NCI-H1092 (cell line): ENCODE results near the gene SLC25A3.
A peak's percentile ranks its signal among the peaks of the same experiment; 100 is the strongest.
"Not testable (repeated sequence)": the region's sequence is repeated elsewhere in the genome, so short reads cannot be mapped to it uniquely, and the experiment has no call there.

Experiments used
- DNase-seq: peaks from one replicate; lab custom pipeline; 2025; lab: John Stamatoyannopoulos, UW

The SLC25A3 gene

DNA sequence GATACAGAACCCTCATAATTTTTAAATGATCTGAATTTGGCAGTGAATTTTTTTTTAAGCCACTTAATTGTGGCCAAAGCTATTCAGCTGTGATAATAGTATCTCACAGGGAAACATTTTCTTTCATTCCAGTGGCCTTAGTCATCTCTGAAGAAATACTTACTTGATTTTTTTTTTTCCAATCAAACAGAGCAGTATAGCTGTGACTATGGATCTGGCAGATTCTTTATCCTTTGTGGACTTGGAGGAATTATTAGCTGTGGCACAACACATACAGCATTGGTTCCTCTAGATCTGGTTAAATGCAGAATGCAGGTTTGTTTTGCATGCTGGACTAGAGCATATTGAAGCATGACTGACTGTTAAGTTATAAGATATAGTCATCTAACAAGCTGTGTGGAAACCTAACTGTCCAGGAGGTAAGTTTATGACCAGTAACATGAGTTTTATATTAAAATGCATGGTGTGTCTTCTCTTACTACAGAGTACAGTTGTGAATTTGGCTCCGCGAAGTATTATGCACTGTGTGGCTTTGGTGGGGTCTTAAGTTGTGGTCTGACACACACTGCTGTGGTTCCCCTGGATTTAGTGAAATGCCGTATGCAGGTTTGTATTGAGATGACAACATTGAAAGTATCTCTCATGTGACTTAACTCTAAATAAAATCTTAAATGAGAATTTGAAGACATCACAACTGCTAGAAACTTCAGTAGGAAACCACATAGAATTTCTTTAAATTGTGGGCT is 1.9 kb downstream of the SLC25A3 start:
- no peak for DNase-seq

DNA sequence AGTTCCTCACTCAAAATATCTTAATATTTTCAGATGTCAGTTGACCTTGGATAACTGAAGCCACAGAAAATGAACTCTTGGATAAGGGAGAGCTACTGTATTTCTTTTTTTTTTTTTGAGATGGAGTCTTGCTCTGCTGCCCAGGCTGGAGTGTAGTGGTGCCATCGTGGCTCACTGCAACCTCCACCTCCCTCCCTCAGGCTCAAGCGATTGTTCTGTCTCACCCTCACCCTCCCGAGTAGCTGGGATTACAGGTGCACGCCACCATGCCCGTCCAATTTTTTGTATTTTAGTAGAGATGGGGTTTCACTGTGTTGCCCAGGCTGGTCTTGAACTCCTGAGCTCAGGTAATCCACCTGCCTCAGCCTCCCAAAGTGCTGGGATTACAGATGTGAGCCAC is 3.8 kb downstream of the SLC25A3 start:
- not testable (repeated sequence) for DNase-seq

DNA sequence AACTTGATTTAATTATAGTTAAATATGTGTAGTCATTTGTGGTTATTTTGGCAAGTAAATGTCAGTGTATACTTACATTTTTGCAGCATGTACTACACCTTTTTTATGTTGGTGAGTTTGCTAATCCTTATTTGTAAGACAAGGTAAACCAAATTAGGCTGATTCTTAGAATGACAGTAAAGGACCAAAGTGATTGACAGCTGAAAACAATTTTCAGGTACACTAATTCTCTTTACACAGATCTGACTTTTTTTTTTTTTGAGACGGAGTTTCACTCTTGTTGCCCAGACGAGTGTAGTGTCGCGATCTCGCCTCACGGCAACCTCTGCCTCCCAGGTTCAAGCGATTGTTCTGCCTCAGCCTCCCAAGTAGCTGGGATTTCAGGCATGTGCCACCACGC is 8.4 kb downstream of the SLC25A3 start:
- no peak for DNase-seq

DNA sequence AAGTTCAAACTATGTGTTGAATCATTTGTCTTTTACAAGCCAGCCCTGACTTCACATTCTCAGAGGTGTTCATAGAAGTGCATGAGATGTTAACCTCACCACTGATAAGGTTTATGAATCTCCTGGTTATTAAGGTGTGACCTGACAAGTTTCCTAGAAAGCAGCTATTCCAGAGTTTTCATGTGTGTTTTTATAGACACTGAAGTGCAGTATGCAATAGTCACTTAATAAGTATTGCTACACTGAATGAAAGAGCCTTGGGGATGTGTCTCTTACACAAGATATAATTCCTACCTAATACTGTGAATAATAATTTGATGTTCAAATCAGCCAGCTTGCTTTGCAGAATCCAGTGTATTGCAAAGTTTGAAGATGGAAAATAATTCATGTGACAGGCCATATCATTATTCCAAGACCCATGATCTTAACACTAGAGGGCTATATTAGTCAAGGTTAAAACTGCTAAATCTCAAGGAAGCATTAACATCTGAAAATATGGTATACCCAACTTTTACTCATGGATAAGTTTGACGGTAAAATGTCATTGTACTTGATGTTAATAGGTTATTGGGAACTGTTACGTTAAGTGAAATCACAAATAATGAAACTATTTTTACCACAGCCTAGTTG is 13.0 kb downstream of the SLC25A3 start:
- DNase-seq, result no peak

DNA sequence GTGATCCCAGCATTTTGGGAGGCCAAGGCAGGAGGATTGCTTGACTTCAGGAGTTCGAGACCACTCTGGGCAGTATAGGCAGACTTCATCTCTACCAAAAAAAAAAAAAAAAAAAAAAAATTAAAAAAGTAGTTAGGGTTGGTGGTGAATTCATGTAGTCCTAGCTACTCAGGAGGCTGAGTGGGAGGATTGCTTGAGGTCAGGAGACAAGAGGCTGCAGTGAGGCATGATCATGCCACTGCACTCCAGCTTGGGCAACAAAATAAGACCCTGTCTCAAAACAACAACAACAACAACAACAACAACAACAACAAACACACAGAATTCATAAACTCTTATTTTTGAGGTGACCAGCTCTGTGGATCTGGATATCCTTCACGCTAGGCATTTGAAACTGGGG is 17.1 kb downstream of the SLC25A3 start:
- DNase-seq, result no peak

DNA sequence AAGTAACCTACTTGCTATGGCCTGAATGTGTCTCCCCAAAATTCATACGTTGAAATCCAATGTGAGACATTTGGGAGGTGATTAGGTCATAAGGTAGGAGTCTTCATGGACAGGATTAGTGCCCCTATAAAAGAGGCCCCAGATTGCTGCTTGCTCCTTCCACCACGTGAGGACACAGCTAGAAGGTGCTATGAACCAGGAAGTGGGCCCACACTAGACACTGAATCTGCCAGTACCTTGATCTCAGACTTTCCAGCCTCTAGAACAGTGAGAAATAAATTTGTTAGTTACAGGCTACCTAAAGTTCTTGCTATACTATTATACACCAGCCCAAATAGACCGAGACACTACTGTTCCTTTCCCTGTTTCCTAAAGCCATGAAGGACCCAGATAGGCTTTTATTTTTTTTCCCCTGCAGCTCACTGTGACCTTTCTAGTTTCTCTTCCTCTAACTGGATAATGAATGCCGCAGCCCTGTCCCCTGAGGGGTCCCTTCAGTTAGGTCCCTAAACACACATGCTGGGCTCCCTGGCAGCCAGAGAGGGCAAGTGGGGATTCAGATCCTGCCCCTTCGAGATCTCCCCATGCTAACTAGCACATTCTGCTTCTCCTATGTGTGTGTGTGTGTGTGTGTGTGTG is 19.3 kb downstream of the SLC25A3 start:
- no peak for DNase-seq

DNA sequence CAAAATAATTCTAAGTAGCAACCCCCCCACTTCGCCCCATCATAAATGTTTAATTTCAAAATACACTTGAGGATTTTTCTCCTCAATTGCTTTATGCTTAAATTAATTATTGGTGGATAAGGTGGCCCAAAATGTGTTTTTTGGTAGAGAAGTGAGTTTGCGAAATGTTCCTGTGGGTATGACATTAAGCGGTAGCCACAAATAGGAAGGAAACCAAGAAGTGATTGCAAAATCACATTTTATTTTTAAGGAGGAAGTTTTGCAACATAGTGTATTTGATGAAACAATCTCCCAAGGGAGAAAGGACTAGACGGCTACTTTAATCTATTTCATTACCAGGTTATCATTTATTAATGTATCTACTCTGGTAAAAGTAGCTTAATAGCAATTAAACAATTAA is 25.5 kb downstream of the SLC25A3 start:
- no peak for DNase-seq

DNA sequence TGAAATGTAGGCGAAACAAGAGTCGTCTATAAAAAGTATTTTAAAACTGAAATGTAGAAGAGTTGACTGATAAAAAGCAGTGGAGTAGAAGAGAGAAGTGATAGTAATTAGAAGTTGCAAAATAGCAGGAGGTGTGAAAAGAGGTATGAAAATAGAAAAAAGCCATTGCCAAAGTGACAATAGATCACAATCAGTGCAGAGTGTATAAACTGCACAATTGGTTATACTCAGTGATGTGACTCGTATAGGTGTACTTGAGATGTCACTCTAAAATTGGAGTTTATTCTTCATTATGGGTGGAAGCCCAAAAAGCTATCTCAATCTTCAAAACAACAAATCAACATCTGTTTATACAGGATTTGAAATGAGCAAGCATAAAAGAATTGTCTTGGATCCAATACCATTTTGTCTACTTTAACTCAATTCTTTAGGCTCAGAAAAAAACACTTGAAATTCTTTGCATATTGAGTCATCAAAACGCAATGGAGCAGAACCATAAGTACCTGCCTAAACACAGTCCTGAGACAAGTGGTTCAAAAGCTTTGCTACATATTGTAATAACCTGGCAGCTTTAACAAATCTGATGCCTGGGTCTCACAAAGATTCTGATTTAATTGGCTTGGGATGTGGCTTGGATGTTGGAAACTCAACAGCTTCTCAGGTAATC is 42.3 kb downstream of the SLC25A3 start:
- no peak for DNase-seq

DNA sequence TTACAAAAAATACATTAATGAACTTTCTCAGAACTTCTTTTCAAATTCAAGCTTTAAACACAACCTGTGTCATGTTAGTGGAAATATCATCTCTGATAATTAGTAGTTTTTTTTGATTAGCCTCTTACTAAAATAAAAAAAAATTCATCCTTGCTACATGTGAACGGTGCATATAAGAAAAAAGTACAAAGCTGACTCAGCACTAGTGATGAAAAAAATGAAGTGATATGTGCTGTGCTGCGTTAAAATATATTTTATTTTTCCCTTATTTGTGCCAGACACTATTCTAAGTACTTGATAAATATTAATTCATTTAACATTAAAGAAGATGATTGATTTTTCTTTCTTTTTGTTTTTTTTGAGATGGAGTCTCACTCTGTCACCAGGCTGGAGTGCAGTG is 43.6 kb downstream of the SLC25A3 start:
- no peak for DNase-seq

DNA sequence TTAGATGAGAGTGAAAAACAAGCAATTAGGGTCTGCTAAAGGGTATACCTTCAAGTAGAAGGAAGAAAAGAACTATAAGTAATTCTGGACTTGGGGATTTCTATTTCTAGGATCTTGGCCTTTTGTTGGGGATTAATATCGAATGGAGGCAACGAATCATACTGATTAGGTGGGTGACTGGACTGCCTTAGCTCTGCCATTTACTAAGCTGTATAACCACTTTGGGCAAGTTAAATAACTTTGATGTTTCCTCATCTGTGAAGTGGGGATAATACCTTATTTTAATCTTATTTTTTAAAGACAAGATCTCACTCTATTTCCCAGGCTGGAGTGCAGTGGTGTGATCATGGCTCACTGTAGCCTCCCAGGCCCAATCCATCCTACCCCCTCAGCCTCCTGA is 44.5 kb downstream of the SLC25A3 start:
- DNase-seq, result no peak

DNA sequence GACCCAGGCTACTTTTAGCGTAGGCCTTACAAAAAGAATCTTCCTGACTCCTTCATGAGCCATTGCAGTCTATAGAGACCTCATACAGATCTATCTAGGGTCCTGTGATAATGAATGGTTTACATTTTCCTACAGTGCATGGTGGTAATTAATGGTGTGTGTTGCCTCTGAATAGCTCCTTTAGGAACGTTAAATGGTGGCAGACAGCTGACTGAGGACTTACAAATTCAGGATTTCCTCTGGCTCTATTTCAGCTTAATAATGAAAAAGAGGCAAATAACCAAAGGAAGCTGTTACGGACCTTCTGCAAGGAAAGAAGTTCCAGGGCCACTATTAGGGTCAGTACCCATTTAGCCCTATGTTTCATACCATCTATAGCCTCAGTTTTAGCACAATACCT is 46.0 kb downstream of the SLC25A3 start:
- DNase-seq, result no peak

DNA sequence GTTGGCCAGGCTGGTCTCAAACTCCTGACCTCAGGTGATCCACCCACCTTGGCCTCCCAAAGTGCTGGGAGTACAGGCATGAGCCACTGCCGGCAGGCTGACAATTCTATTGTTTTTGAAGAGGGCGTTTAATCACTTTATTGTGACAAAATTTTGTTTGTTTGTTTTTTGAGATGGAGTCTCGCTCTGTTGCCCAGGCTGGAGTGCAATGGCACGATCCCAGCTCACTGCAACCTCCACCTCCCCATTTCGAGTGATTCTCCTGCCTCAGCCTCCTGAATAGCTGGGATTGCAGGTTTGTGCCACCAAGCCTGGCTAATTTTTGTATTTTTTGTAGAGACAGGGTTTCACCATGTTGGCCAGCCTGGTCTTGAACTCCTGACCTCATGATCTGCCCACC is 49.3 kb downstream of the SLC25A3 start:
- not testable (repeated sequence) for DNase-seq

DNA sequence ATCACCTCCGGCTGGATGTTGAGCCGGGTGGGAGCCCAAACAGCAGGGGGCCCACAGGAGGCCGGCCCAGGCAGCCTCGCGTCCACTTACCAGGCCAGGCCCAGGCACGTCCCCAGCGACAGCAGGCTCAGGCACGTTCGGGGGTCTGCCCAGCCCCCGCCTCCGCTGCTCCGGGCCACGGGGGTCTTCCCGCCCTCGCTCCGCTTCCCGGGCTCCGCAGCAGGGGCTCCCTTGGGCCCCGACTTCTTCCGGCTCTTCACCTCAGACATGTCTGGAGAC is 50.9 kb downstream of the SLC25A3 start:
- no peak for DNase-seq

DNA sequence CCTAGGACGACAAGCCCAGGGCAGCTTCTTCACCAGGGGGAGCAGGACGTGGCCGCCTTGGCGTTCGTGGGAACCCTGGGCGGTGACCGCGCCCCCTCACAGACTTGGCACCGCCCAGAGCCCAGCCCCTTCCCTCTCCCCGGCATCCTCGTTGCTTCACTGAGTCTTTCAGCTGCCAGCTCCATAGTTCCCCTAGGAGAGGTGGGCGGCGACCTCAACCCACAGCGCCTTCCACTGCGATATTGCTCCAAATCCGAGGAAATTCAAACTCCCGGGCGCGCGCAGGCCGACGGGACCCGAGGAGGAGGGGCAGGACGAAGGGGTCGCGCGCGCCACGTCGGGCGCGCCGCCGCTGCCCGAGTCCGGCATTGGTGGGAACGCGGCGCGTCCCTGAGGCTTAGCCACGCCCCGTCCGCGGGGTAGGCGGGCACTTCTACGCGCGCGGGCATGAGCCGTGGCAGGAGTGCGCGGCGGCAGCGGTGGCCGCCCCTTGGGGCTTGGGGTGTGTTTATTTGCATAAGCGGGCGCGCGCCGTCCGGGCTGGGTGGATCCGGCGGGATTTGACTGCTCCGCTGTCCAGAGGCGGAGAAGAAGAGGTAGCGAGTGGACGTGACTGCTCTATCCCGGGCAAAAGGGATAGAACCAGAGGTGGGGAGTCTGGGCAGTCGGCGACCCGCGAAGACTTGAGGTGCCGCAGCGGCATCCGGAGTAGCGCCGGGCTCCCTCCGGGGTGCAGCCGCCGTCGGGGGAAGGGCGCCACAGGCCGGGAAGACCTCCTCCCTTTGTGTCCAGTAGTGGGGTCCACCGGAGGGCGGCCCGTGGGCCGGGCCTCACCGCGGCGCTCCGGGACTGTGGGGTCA is 51.5 kb downstream of the SLC25A3 start, which contains the start of the genes APAF1 and IKBIP:
APAF1 (plus strand) TSS at position 579 of the 860 bp plus-strand sequence. CDS start 3,070 bp downstream, outside the sequence.
IKBIP (minus strand) TSS at position 77 of the 860 bp plus-strand sequence. CDS start 87 bp downstream, outside the sequence.
- peak; percentile 82 for DNase-seq

DNA sequence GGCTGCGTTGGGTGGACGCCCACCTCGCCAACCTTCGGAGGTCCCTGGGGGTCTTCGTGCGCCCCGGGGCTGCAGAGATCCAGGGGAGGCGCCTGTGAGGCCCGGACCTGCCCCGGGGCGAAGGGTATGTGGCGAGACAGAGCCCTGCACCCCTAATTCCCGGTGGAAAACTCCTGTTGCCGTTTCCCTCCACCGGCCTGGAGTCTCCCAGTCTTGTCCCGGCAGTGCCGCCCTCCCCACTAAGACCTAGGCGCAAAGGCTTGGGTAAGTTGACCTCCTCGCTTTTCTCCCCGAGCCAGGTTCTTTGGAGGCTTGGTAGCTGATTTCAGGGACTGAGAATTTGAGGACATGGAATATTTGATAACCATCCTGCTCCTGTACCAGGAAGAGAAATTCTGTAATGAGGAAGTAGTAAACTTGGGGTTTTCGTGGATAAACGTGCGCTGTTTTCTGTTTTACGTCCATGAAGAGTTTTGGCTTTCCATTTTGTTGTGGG is 52.1 kb downstream of the SLC25A3 start:
- no peak for DNase-seq

DNA sequence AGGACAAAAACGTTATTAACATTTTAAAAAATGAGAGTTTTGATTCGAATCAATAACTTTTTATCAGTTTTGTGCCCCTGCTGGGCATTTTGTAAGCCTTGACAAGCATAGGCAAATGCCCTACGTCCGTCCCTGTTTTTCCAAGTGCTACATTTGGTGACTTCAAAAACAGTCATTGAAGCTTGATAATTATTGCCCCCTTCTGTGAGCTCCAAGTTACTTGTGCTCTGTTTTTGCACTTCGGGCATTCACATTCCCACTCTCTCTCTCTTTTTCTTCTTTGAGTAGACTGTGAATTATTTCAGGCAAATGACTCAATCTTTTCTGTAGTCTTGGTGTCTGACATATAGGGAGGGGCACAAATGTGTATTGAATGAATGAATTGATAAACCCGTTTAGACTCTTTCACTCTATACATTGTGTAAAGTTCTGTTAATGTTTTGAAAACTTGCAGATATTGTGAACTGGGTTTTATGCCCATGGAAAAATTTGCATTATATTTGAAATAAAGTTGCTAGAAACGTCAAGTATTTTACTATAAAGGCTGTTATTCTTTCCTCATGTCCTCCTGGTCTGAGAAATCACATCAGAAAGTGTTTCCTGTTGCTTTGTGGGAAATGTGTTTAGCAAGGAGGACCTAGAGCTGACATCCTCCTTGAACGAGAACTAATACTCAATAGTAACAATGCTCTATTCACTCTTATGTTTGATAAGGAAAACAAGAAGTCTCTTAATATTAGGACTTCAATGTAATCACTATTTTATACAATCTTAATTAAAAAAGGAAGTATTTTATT is 53.0 kb downstream of the SLC25A3 start:
- no peak for DNase-seq

DNA sequence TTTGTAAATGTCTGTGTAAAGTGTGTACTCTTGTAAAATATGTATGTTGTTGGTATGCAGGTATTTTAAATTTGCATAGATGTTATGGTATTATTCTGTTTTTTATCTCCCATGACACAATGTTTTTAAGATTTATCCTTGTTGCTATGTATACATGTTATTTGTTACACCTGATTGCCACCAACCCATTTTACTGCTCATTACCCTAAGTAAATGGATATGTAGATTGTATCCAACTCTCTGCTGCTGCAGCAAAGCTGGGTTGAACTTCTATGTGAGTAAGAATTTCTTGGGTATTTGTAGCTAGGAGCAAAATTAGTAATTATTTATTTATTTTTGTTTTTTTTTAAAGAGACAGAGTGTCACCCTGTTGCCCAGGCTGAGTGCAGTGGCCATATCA is 57.8 kb downstream of the SLC25A3 start:
- no peak for DNase-seq

DNA sequence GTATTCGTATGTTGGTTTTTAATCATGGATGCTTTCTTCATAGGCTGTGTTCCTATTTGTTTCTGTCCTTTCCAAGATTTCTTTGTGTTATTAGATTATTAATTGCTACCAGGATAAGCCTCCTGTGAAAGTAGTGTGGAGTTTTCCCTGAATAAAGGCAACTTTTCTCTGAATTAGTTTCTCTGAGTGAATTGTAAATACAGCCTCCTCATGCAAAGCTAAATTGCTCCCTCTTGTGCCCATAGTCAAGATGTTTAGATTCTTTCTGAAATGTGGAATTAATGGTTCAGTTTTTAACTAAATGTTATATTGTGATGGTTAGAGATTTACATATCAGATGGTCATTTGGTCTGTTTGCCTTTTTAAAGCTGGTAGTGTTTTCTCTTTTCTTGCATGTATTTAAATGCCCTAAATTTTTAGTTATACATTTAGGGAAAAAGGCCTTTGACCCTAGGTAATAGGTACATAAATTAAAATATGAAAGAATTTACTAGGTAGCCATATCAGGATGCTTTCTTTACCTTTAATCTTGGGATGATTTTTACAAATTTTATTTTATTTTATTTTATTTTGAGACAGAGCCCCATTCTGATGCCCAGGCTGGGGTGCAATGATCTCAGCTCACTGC is 60.5 kb downstream of the SLC25A3 start:
- no peak for DNase-seq
